GM18867 (cell line): ENCODE results near the gene DHRSX.
"Not testable (repeated sequence)": the region's sequence is repeated elsewhere in the genome, so short reads cannot be mapped to it uniquely, and the experiment has no call there.

ENCODE experiments used
- ATAC-seq: cut with Tn5 transposase; IDR thresholded peaks from one replicate; pipeline ENCODE4 v1.9.1; 2021; ENCODE audit warnings: mild to moderate bottlenecking, moderate library complexity; ENCODE audit not compliant: unreplicated experiment

The DHRSX gene

GRCh38 chrX:2457289-2458133 lies 43.3 kb downstream of the DHRSX start:
- ATAC-seq: no peak

GRCh38 chrX:2456091-2456490 lies 44.7 kb downstream of the DHRSX start:
- not testable (repeated sequence) for ATAC-seq

GRCh38 chrX:2454620-2455019 lies 46.2 kb downstream of the DHRSX start:
- not testable (repeated sequence) for ATAC-seq

- no peak for ATAC-seq
Observed at GRCh38 chrX:2452799-2453198, 48.0 kb downstream of the DHRSX start.

GRCh38 chrX:2452317-2452784 lies 48.4 kb downstream of the DHRSX start:
- no peak for ATAC-seq

GRCh38 chrX:2451501-2452316 lies 49.1 kb downstream of the DHRSX start:
- no peak for ATAC-seq

- ATAC-seq: no peak
Observed at GRCh38 chrX:2450681-2451080, 50.1 kb downstream of the DHRSX start.

- ATAC-seq: no peak
Observed at GRCh38 chrX:2449135-2449886, 51.5 kb downstream of the DHRSX start.

- ATAC-seq: no peak
Observed at GRCh38 chrX:2447484-2447883, 53.3 kb downstream of the DHRSX start.

GRCh38 chrX:2446815-2447214 lies 54.0 kb downstream of the DHRSX start:
- no peak for ATAC-seq

GRCh38 chrX:2445662-2446623 lies 54.8 kb downstream of the DHRSX start:
- no peak for ATAC-seq

- no peak for ATAC-seq
Observed at GRCh38 chrX:2442694-2443093, 58.1 kb downstream of the DHRSX start.

GRCh38 chrX:2441466-2441865 lies 59.3 kb downstream of the DHRSX start:
- ATAC-seq: no peak

- no peak for ATAC-seq
Observed at GRCh38 chrX:2439613-2440012, 61.2 kb downstream of the DHRSX start.

- no peak for ATAC-seq
Observed at GRCh38 chrX:2435465-2435864, 65.3 kb downstream of the DHRSX start.

- ATAC-seq: no peak
Observed at GRCh38 chrX:2434270-2435163, 66.3 kb downstream of the DHRSX start.

- no peak for ATAC-seq
Observed at GRCh38 chrX:2432298-2432863, 68.4 kb downstream of the DHRSX start.

- no peak for ATAC-seq
Observed at GRCh38 chrX:2430265-2430825, 70.4 kb downstream of the DHRSX start.
